HepG2 (cell line): ENCODE measurements around the gene CYP2U1. TPM values are rescaled to one million over a fixed set of nuclear protein-coding genes. Genes with fewer than 3 reads are reported as not detected.

ENCODE experiments used
- ATF3 ChIP-seq: sonication (generic); formaldehyde crosslinking; IDR thresholded peaks from 2 replicates; pipeline ENCODE4 v1.4.0; 2020; ENCODE audit warnings: missing genetic modification reagents
- CEBPB ChIP-seq: IDR thresholded peaks from 2 replicates; pipeline ENCODE4 v1.6.1; 2011; ENCODE audit warnings: low read depth, low read length, improper control_type of control experiment, borderline replicate concordance
- KAT8 ChIP-seq: IDR thresholded peaks from 2 replicates; pipeline ENCODE4 v1.6.1; 2016; ENCODE audit warnings: missing genetic modification reagents, missing compliant biosample characterization
- KDM2A ChIP-seq: sonication (generic); formaldehyde crosslinking; IDR thresholded peaks from 2 replicates; pipeline ENCODE4 v1.4.0; 2020; ENCODE audit warnings: low read depth, missing genetic modification reagents, borderline replicate concordance
- KDM5A ChIP-seq: fragments of 200-600 bp; sonication (generic); IDR thresholded peaks from 2 replicates; pipeline ENCODE4 v1.7.0; 2018; ENCODE audit warnings: antibody characterized with exemption, mild to moderate bottlenecking, low read length, borderline replicate concordance
- MXI1 ChIP-seq: IDR thresholded peaks from 3 replicates; pipeline ENCODE4 v1.6.1; 2012; ENCODE audit warnings: low read depth, low read length, inconsistent platforms, borderline replicate concordance
- NFE2L1 ChIP-seq: sonication (generic); formaldehyde crosslinking; IDR thresholded peaks from 2 replicates; pipeline ENCODE4 v1.4.0; 2020; ENCODE audit warnings: missing genetic modification reagents, mild to moderate bottlenecking, borderline replicate concordance
- PATZ1 ChIP-seq: sonication (generic); formaldehyde crosslinking; IDR thresholded peaks from 2 replicates; pipeline ENCODE4 v1.4.0; 2020; ENCODE audit warnings: missing genetic modification reagents
- POGK ChIP-seq: sonication (generic); formaldehyde crosslinking; conservative IDR thresholded peaks from 2 replicates; pipeline ENCODE4 v1.8.0; 2022; ENCODE audit warnings: mild to moderate bottlenecking, moderate library complexity, missing genetic modification reagents
- POLR2G ChIP-seq: fragments of 200-400 bp; formaldehyde crosslinking; IDR thresholded peaks from 2 replicates; pipeline ENCODE4 v1.6.1; 2018; ENCODE audit warnings: mild to moderate bottlenecking, low read depth, low read length, moderate library complexity
- RNF2 ChIP-seq: fragments of 450-650 bp; conservative IDR thresholded peaks from 2 replicates; pipeline ENCODE4 v1.6.1; 2016; ENCODE audit warnings: low read depth
- SP1 ChIP-seq, 2 experiments: fragments of 450-650 bp in 1 of 2; sonication (generic) in 1 of 2; formaldehyde crosslinking in 1 of 2; IDR thresholded peaks; 2 replicates each; pipeline versions ENCODE4 v1.4.0 to v1.6.1; 2016 to 2020; ENCODE audit warnings: missing genetic modification reagents in 1 of 2
- ZBTB7A ChIP-seq: sonication (generic); formaldehyde crosslinking; IDR thresholded peaks from 2 replicates; pipeline ENCODE4 v1.8.0; 2022; ENCODE audit warnings: mild to moderate bottlenecking, missing genetic modification reagents
- ZMYM4 ChIP-seq: sonication (generic); formaldehyde crosslinking; IDR thresholded peaks from 2 replicates; pipeline ENCODE4 v1.8.1; 2023; ENCODE audit warnings: mild to moderate bottlenecking, missing genetic modification reagents
- ZNF501 ChIP-seq: sonication (generic); formaldehyde crosslinking; IDR thresholded peaks from 2 replicates; pipeline ENCODE4 v1.5.1; 2020; ENCODE audit warnings: mild to moderate bottlenecking, moderate library complexity, missing genetic modification reagents
- ZNF616 ChIP-seq: sonication (generic); formaldehyde crosslinking; IDR thresholded peaks from 2 replicates; pipeline ENCODE4 v1.5.0; 2020; ENCODE audit warnings: low read depth, mild to moderate bottlenecking, missing genetic modification reagents
- ZNF660 ChIP-seq: sonication (generic); formaldehyde crosslinking; IDR thresholded peaks from 2 replicates; pipeline ENCODE4 v1.5.1; 2020; ENCODE audit warnings: mild to moderate bottlenecking, low read depth, missing genetic modification reagents, borderline replicate concordance
- ZNF841 ChIP-seq: sonication (generic); formaldehyde crosslinking; IDR thresholded peaks from 2 replicates; pipeline ENCODE4 v1.8.1; 2023; ENCODE audit warnings: missing genetic modification reagents, borderline replicate concordance
- ZSCAN9 ChIP-seq: IDR thresholded peaks from 2 replicates; pipeline ENCODE4 v1.6.1; 2016; ENCODE audit warnings: borderline replicate concordance
- polyA plus RNA-seq, 8 experiments: library from polyadenylated mRNA; depleted of rRNA in 3 of 8; stranded (reverse) in 7 of 8; unstranded in 1 of 8; fragments of >200 nt; fragmentation: Illumina TruSeq in 4 of 8; extraction: Trizol in 4 of 8; gene quantifications; 2 replicates each; pipeline versions ENCODE4 v1.2.1 to v1.2.3, GENCODE V29; 2011 to 2016; ENCODE audit warnings: low read depth in 4 of 8, missing spikeins in 1 of 8, mixed read lengths in 1 of 8; ENCODE audit not compliant: insufficient read depth in 1 of 8
- total RNA-seq, 5 experiments: library from RNA; depleted of rRNA; stranded (reverse); fragments of >200 nt; fragmentation: Illumina TruSeq; extraction: Trizol; gene quantifications; 2 replicates each; pipeline ENCODE4 v1.2.3, GENCODE V29; 2016; ENCODE audit warnings: low read depth in 1 of 5
- TF ChIP-seq, protein P1 (sequence below): sonication (generic); formaldehyde crosslinking; IDR thresholded peaks from 2 replicates; pipeline ENCODE4 v1.8.1; 2022; ENCODE audit warnings: mild to moderate bottlenecking, missing genetic modification reagents

Gene CYP2U1
- total and polyA plus RNA-seq, 2 of the 13 experiments (the other 11 are each of a cell fraction or from before 2014, with no cell fraction given): 1.4 to 3.4 TPM

DNA sequence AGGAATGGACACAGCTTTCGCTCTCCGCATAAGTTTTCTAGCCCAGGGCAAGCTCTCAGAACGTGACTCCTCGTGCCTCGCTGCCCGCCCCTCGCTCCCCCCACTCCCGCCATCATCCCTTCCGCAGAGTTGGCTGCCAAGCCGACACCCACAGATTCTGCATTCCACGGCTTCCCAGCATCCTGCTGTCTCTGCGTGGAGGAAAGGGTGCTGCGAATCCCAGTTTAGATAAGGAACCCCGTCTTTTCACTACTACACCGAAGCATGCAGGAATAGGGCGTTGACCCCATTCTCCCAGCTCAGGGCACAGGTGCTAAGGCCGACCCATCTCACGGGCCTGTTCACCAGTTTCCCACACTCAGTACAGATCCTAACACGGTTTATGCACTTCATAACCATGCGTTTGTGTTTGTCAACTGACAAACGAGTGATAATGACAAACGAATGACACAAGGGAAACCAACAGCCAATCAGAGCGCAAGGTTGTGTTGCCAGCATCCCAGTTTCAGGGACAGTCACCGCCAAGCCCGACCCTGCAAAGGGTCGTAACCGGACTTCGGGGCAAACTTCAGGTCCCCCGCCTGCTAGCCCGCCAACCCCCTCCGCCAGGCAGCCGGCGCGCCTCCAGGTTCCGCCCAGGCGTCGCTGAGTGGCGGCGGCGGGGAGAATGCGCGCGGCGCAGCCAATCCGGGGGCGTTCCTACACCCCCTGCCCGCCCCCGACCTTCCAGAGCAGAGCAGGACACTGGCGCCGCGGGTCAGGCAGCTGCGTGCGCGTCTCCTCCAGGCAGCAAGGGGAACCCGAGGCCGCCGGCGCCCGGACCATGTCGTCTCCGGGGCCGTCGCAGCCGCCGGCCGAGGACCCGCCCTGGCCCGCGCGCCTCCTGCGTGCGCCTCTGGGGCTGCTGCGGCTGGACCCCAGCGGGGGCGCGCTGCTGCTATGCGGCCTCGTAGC is at the start of gene CYP2U1 (continued):
- no peak for TF ChIP-seq ATF3 (CRISPR knock-in tag)
- TF ChIP-seq ZNF660 (CRISPR knock-in tag): no peak
- TF ChIP-seq ZBTB7A (CRISPR knock-in tag): 0 out of 2 replicates have a peak, but pooled peaks have one; percentile 27
- peak; percentile 79 for TF ChIP-seq PATZ1 (CRISPR knock-in tag)
- TF ChIP-seq ZMYM4 (CRISPR knock-in tag): peak; percentile 79
- TF ChIP-seq, protein P1, sequence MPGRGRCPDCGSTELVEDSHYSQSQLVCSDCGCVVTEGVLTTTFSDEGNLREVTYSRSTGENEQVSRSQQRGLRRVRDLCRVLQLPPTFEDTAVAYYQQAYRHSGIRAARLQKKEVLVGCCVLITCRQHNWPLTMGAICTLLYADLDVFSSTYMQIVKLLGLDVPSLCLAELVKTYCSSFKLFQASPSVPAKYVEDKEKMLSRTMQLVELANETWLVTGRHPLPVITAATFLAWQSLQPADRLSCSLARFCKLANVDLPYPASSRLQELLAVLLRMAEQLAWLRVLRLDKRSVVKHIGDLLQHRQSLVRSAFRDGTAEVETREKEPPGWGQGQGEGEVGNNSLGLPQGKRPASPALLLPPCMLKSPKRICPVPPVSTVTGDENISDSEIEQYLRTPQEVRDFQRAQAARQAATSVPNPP: 0 out of 2 replicates have a peak, but pooled peaks have one; percentile 58
- TF ChIP-seq POGK (CRISPR knock-in tag): peak; percentile 28; the same call in 1 of the 2 replicates
- TF ChIP-seq MXI1: peak; percentile 16; the same call in 1 of the 3 replicates
- peak; percentile 89; the same call in 1 of the 2 replicates for TF ChIP-seq RNF2
- TF ChIP-seq ZNF841 (CRISPR knock-in tag): no peak
- TF ChIP-seq ZSCAN9 (CRISPR knock-in tag): no peak
- no peak for TF ChIP-seq CEBPB
- TF ChIP-seq KAT8 (CRISPR knock-in tag): peak; percentile 36; the same call in 1 of the 2 replicates
- TF ChIP-seq ZNF501: peak; percentile 75
- TF ChIP-seq SP1 (IDR thresholded peaks at IDR 0.05): no peak
- peak; percentile 60; the same call in 1 of the 2 replicates for TF ChIP-seq SP1 (CRISPR knock-in tag; IDR thresholded peaks at IDR 0.05)
- TF ChIP-seq NFE2L1 (CRISPR knock-in tag): no peak
- TF ChIP-seq ZNF616 (CRISPR knock-in tag): 0 out of 2 replicates have a peak, but pooled peaks have one; percentile 45
- 0 out of 2 replicates have a peak, but pooled peaks have one; percentile 40 for TF ChIP-seq KDM2A (CRISPR knock-in tag)
- TF ChIP-seq KDM5A: no peak
- TF ChIP-seq POLR2G: peak; percentile 47; the same call in 1 of the 2 replicates
